Activated T-helper 1 cell treated with anti-CD3 and anti-CD28 coated beads, Interleukin-12 subunit alpha, Interleukin-12 subunit beta, Interleukin-2, Interleukin-4 antibody, amounts not matched to agents 30 ng/mL and 10 ng/mL and 1 ng/mL, durations not matched to agents 14 hours and 24 hours and 36 hours (primary cell): Measurements from ENCODE around the gene MEGF6. TPM values are rescaled to one million over a fixed set of nuclear protein-coding genes. Genes with fewer than 3 reads are reported as not detected.
A peak's percentile ranks its signal among the peaks of the same experiment; 100 is the strongest.

Experiments used
- DNase-seq: peaks from one replicate; pipeline ENCODE4 v3.0.0; 2021; ENCODE audit warnings: low spot score
- H3K27ac Mint-ChIP-seq: one replicate; pipeline ENCODE4 v1.8.0; 2021; ENCODE audit warnings: mild to moderate bottlenecking, mixed read lengths
- H3K27me3 Mint-ChIP-seq: one replicate; pipeline ENCODE4 v1.8.0; 2022; ENCODE audit warnings: mild to moderate bottlenecking, moderate library complexity, mixed read lengths; ENCODE audit not compliant: insufficient read depth
- H3K36me3 Mint-ChIP-seq: one replicate; pipeline ENCODE4 v1.8.0; 2021; ENCODE audit warnings: low read depth, mixed read lengths
- H3K4me1 Mint-ChIP-seq: one replicate; pipeline ENCODE4 v1.8.0; 2021; ENCODE audit warnings: low read depth, mixed read lengths
- H3K4me3 Mint-ChIP-seq: one replicate; pipeline ENCODE4 v1.8.0; 2021; ENCODE audit warnings: mild to moderate bottlenecking, moderate library complexity, mixed read lengths
- H3K9me3 Mint-ChIP-seq: one replicate; pipeline ENCODE4 v1.8.0; 2021; ENCODE audit warnings: mixed read lengths
- intact Hi-C: fragments of 100-400 bp; cut with micrococcal nuclease; formaldehyde crosslinking; loops from one replicate; pipeline ENCODE4 v1.15.1; 2024
- total RNA-seq: library from RNA; stranded (reverse); gene quantifications from 2 replicates; pipeline ENCODE4 v1.2.3, GENCODE V29; 2022

Gene MEGF6
- total RNA-seq, 1 donor from 2014 or later, result 1.2 TPM

- Mint-ChIP-seq H3K4me1 (no peaks in the 10 kb centered on the region), H3K9me3 (no peaks in the 10 kb centered on the region)
- intact Hi-C loops, result no loop called here
These were observed 112.9 kb downstream of the MEGF6 start for GRCh38 chr1:3498246-3498930.

GRCh38 chr1:3497521-3497920 lies 113.8 kb downstream of the MEGF6 start:
- Mint-ChIP-seq H3K4me3 (no peak overlapping the region), H3K4me1 (no peaks in the 10 kb centered on the region), H3K9me3 (no peaks in the 10 kb centered on the region), H3K36me3 (no peaks in the 10 kb centered on the region), H3K27me3 (no peaks in the 10 kb centered on the region), H3K27ac (no peak overlapping the region)
- DNase-seq, result no peak
- intact Hi-C loops, result no loop called here

More at GRCh38 chr1:3498246-3498930, 112.9 kb downstream of the MEGF6 start:
- no peak for DNase-seq
- Mint-ChIP-seq H3K27ac (no peak overlapping the region), H3K4me3 (no peak overlapping the region), H3K36me3 (no peaks in the 10 kb centered on the region), H3K27me3 (no peaks in the 10 kb centered on the region)

- Mint-ChIP-seq H3K4me1 (no peaks in the 10 kb centered on the region), H3K27me3 (no peaks in the 10 kb centered on the region), H3K4me3 (no peak overlapping the region), H3K27ac (no peak overlapping the region), H3K9me3 (no peaks in the 10 kb centered on the region), H3K36me3 (no peaks in the 10 kb centered on the region)
- intact Hi-C loops, result no loop called here
- DNase-seq, result no peak
These were observed 114.4 kb downstream of the MEGF6 start for GRCh38 chr1:3496916-3497315.

GRCh38 chr1:3495776-3496745 lies 115.2 kb downstream of the MEGF6 start:
- H3K27me3 Mint-ChIP-seq, result no peaks in the 10 kb centered on the region
- no peak overlapping the region for H3K4me3 Mint-ChIP-seq
- intact Hi-C loops, result no loop called here
- H3K36me3 Mint-ChIP-seq, result no peaks in the 10 kb centered on the region
- no peaks in the 10 kb centered on the region for H3K9me3 Mint-ChIP-seq
- H3K27ac Mint-ChIP-seq, result no peak overlapping the region
- DNase-seq, result no peak
- H3K4me1 Mint-ChIP-seq, result no peaks in the 10 kb centered on the region

GRCh38 chr1:3494321-3495308 lies 116.7 kb downstream of the MEGF6 start:
- intact Hi-C loops, result loop anchor here (5.0 kb wide), 1 partner anchor 308 kb away; no protein-coding TSS in a partner anchor

GRCh38 chr1:3492545-3493246 lies 118.6 kb downstream of the MEGF6 start:
- Mint-ChIP-seq H3K27me3 (no peaks in the 10 kb centered on the region), H3K36me3 (no peaks in the 10 kb centered on the region), H3K27ac (no peak overlapping the region), H3K4me1 (no peaks in the 10 kb centered on the region), H3K4me3 (no peak overlapping the region), H3K9me3 (no peaks in the 10 kb centered on the region)
- intact Hi-C loops, result loop anchor here (5.0 kb wide), 1 partner anchor 310 kb away; no protein-coding TSS in a partner anchor
- no peak for DNase-seq

More at GRCh38 chr1:3494321-3495308, 116.7 kb downstream of the MEGF6 start:
- no peaks in the 10 kb centered on the region for H3K9me3 Mint-ChIP-seq
- H3K36me3 Mint-ChIP-seq, result no peaks in the 10 kb centered on the region
- no peaks in the 10 kb centered on the region for H3K4me1 Mint-ChIP-seq
- H3K4me3 Mint-ChIP-seq, result no peak overlapping the region
- DNase-seq, result no peak
- H3K27ac Mint-ChIP-seq, result no peak overlapping the region
- no peaks in the 10 kb centered on the region for H3K27me3 Mint-ChIP-seq

- H3K4me1 Mint-ChIP-seq, result no peaks in the 10 kb centered on the region
- H3K27me3 Mint-ChIP-seq, result no peaks in the 10 kb centered on the region
- H3K36me3 Mint-ChIP-seq, result no peaks in the 10 kb centered on the region
- intact Hi-C loops, result loop anchor here (1.0 to 5.0 kb wide), 4 partner anchors 39 to 311 kb away; no protein-coding TSS in a partner anchor
- peak; percentile 70 for DNase-seq
- no peaks in the 10 kb centered on the region for H3K9me3 Mint-ChIP-seq
- no peak overlapping the region for H3K4me3 Mint-ChIP-seq
- no peak overlapping the region for H3K27ac Mint-ChIP-seq
These were observed 119.7 kb downstream of the MEGF6 start for GRCh38 chr1:3491291-3492246.

GRCh38 chr1:3490046-3490745 lies 121.1 kb downstream of the MEGF6 start:
- Mint-ChIP-seq H3K36me3 (no peaks in the 10 kb centered on the region), H3K27me3 (no peaks in the 10 kb centered on the region), H3K4me3 (no peak overlapping the region), H3K4me1 (no peaks in the 10 kb centered on the region), H3K9me3 (no peaks in the 10 kb centered on the region), H3K27ac (no peak overlapping the region)
- no peak for DNase-seq
- intact Hi-C loops, result loop anchor here (2.0 to 5.0 kb wide), 2 partner anchors 41 to 312 kb away; no protein-coding TSS in a partner anchor

GRCh38 chr1:3488432-3488831 lies 122.9 kb downstream of the MEGF6 start:
- H3K9me3 Mint-ChIP-seq, result no peaks in the 10 kb centered on the region
- intact Hi-C loops, result no loop called here
- H3K4me3 Mint-ChIP-seq, result no peak overlapping the region
- no peaks in the 10 kb centered on the region for H3K36me3 Mint-ChIP-seq
- H3K4me1 Mint-ChIP-seq, result no peaks in the 10 kb centered on the region
- DNase-seq, result no peak
- H3K27me3 Mint-ChIP-seq, result no peaks in the 10 kb centered on the region
- no peak overlapping the region for H3K27ac Mint-ChIP-seq

- Mint-ChIP-seq H3K4me3 (no peak overlapping the region), H3K27me3 (no peaks in the 10 kb centered on the region), H3K4me1 (no peaks in the 10 kb centered on the region), H3K9me3 (no peaks in the 10 kb centered on the region), H3K27ac (no peak overlapping the region), H3K36me3 (no peaks in the 10 kb centered on the region)
- intact Hi-C loops, result no loop called here
- no peak for DNase-seq
These were observed 126.3 kb downstream of the MEGF6 start for GRCh38 chr1:3485016-3485415.
